ENCODE measurements around the gene FAM89A.

GRCh38 chr1:230979389-230979716 is 60.7 kb downstream of the FAM89A start:
- TF ChIP-seq CTCF (IDR thresholded peaks at IDR 0.05; ENCODE audit: low read depth, low read length, poor library complexity, severe bottlenecking) (no peak), EZH2phosphoT487 (IDR thresholded peaks at IDR 0.05; ENCODE audit: borderline replicate concordance, low read length) (no peak)

Data from DOHH2 (cell line).